ENCODE data around the gene ZSCAN16.
"Not testable (repeated sequence)": the region's sequence is repeated elsewhere in the genome, so short reads cannot be mapped to it uniquely, and the experiment has no call there.

The ZSCAN16 gene

GRCh38 chr6:28115799-28116198, 8.6 kb upstream of the ZSCAN16 start:
- ATAC-seq, result no peak
- H3K4me3 Mint-ChIP-seq, result no peak overlapping the region
- DNase-seq (ENCODE audit: low spot score in 2 of 2), result no peak
- H3K27ac Mint-ChIP-seq, result no peak overlapping the region
- peaks cover 53% of the 10 kb centered on the region for H3K36me3 Mint-ChIP-seq
- H3K4me1 Mint-ChIP-seq, result no peaks in the 10 kb centered on the region
- no peaks in the 10 kb centered on the region for H3K9me3 Mint-ChIP-seq

GRCh38 chr6:28117386-28118050, 6.9 kb upstream of the ZSCAN16 start:
- Mint-ChIP-seq H3K4me3 (no peak overlapping the region), H3K27ac (no peak overlapping the region), H3K36me3 (peaks cover 70% of the 10 kb centered on the region), H3K4me1 (no peaks in the 10 kb centered on the region), H3K9me3 (no peaks in the 10 kb centered on the region)
- DNase-seq (ENCODE audit: low spot score in 2 of 2) (no peak), ATAC-seq (no peak)

- no peak overlapping the region for H3K27ac Mint-ChIP-seq
- H3K4me1 Mint-ChIP-seq, result peaks cover 4% of the 10 kb centered on the region
- H3K36me3 Mint-ChIP-seq, result peaks cover 77% of the 10 kb centered on the region
- ATAC-seq (no peak), DNase-seq (ENCODE audit: low spot score in 2 of 2) (no peak)
- H3K9me3 Mint-ChIP-seq, result no peaks in the 10 kb centered on the region
- no peak overlapping the region for H3K4me3 Mint-ChIP-seq
These were observed 6.2 kb upstream of the ZSCAN16 start for GRCh38 chr6:28118217-28118616.

GRCh38 chr6:28121876-28122275, 2.5 kb upstream of the ZSCAN16 start:
- H3K36me3 Mint-ChIP-seq, result peaks cover 75% of the 10 kb centered on the region
- H3K4me3 Mint-ChIP-seq, result no peak overlapping the region
- no peak overlapping the region for H3K27ac Mint-ChIP-seq
- peaks cover 31% of the 10 kb centered on the region for H3K4me1 Mint-ChIP-seq
- H3K9me3 Mint-ChIP-seq, result no peaks in the 10 kb centered on the region
- DNase-seq (ENCODE audit: low spot score in 2 of 2), result no peak
- no peak for ATAC-seq

- ATAC-seq; H3K4me3 Mint-ChIP-seq; DNase-seq (ENCODE audit: low spot score in 2 of 2); H3K27ac Mint-ChIP-seq; H3K9me3 Mint-ChIP-seq: not testable (repeated sequence)
- Mint-ChIP-seq H3K4me1 (peaks cover 31% of the 10 kb centered on the region), H3K36me3 (peaks cover 75% of the 10 kb centered on the region)
These were observed 2.1 kb upstream of the ZSCAN16 start for GRCh38 chr6:28122283-28122682.

GRCh38 chr6:28124971-28125353, 553 bp downstream of the ZSCAN16 start:
- H3K36me3 Mint-ChIP-seq, result peaks cover 70% of the 10 kb centered on the region
- H3K4me1 Mint-ChIP-seq, result peaks cover 46% of the 10 kb centered on the region
- peak overlapping the region; percentile 86 for H3K4me3 Mint-ChIP-seq
- ATAC-seq (no peak), DNase-seq (ENCODE audit: low spot score in 2 of 2) (no peak)
- no peaks in the 10 kb centered on the region for H3K9me3 Mint-ChIP-seq
- peak overlapping the region; percentile 87 for H3K27ac Mint-ChIP-seq

DNA sequence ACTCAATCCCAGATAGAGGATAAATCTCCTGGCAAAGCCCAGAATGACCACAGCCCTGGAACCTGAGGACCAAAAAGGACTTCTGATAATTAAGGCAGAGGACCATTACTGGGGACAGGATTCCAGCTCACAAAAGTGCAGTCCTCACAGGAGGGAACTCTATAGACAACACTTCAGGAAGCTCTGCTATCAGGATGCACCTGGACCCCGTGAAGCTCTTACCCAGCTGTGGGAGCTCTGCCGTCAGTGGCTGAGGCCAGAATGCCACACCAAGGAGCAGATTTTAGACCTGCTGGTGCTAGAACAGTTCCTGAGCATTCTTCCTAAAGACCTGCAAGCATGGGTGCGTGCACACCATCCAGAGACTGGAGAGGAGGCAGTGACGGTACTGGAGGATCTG, 992 bp downstream of the ZSCAN16 start:
- H3K36me3 Mint-ChIP-seq, result peaks cover 70% of the 10 kb centered on the region
- no peaks in the 10 kb centered on the region for H3K9me3 Mint-ChIP-seq
- no peak for ATAC-seq
- peaks cover 48% of the 10 kb centered on the region for H3K4me1 Mint-ChIP-seq
- peak overlapping the region; percentile 86 for H3K4me3 Mint-ChIP-seq
- no peak for DNase-seq (ENCODE audit: low spot score in 2 of 2)
- H3K27ac Mint-ChIP-seq, result peak overlapping the region; percentile 87

- H3K9me3 Mint-ChIP-seq, result no peaks in the 10 kb centered on the region
- peaks cover 61% of the 10 kb centered on the region for H3K4me1 Mint-ChIP-seq
- H3K27ac Mint-ChIP-seq, result peak overlapping the region; percentile 30
- no peak overlapping the region for H3K4me3 Mint-ChIP-seq
- peaks cover 63% of the 10 kb centered on the region for H3K36me3 Mint-ChIP-seq
- DNase-seq (ENCODE audit: low spot score in 2 of 2) (no peak), ATAC-seq (no peak)
These were observed 9.6 kb downstream of the ZSCAN16 start for GRCh38 chr6:28134015-28134414.

- H3K27ac Mint-ChIP-seq, result peak overlapping the region; percentile 30
These were observed 10.3 kb downstream of the ZSCAN16 start for GRCh38 chr6:28134716-28135115.

DNA sequence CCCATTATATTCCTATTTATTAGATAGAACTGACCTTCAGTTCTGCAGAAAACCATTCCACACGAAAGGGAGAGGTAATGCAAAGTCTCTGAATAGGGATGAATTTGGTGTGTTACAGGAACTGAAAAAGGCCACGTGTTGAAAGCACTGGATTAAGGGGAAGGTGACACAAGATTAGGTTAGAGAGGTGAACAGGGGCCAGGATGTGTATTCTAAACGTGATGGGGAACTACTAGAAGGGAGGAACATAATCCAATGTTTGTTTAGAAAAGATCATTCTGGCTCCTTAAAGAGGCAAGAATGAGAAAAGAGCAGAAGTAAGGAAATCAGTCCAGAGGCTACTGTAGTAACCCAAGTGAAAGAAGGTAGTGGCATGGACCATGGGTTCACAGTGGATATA, 11.0 kb downstream of the ZSCAN16 start:
- Mint-ChIP-seq H3K4me3 (peak overlapping the region; percentile 93), H3K4me1 (peaks cover 58% of the 10 kb centered on the region), H3K9me3 (no peaks in the 10 kb centered on the region), H3K36me3 (peaks cover 49% of the 10 kb centered on the region), H3K27ac (peak overlapping the region; percentile 99)
- DNase-seq (ENCODE audit: low spot score in 2 of 2) (no peak), ATAC-seq (no peak)

More at GRCh38 chr6:28134716-28135115, 10.3 kb downstream of the ZSCAN16 start:
- DNase-seq (ENCODE audit: low spot score in 2 of 2) (no peak), ATAC-seq (no peak)
- peaks cover 56% of the 10 kb centered on the region for H3K36me3 Mint-ChIP-seq
- no peak overlapping the region for H3K4me3 Mint-ChIP-seq
- H3K4me1 Mint-ChIP-seq, result peaks cover 56% of the 10 kb centered on the region
- H3K9me3 Mint-ChIP-seq, result no peaks in the 10 kb centered on the region

GRCh38 chr6:28136585-28137504, 12.4 kb downstream of the ZSCAN16 start:
- Mint-ChIP-seq H3K27ac (peak overlapping the region; percentile 99), H3K9me3 (no peaks in the 10 kb centered on the region), H3K36me3 (peaks cover 45% of the 10 kb centered on the region), H3K4me3 (peak overlapping the region; percentile 93), H3K4me1 (peaks cover 68% of the 10 kb centered on the region)
- DNase-seq (ENCODE audit: low spot score in 2 of 2) (peak; percentile 69 to 91), ATAC-seq (peak; percentile 74)

DNA sequence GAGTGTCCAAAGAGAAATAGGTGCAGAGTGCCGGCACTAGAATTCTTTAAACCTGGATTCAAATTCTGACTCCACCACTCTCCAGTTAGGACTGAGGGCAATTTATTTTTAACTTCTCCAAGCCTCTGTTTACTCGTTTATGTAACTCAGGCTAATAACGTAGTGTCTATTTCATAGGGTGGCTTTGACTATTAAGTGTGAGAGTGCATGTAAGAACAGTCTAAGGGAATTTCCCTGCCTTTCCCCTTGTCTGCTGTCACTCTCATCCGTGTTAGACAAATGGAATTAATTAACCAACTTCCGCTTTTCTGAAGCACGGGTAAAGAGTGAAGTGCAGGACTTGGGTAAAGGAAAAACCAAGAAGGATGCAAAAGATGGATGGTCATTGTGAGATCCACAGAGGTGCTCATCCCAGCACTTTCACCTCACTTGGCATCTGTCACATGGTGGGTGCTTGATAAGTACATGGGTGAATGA, 13.1 kb downstream of the ZSCAN16 start:
- peak; percentile 71 for ATAC-seq
- no peaks in the 10 kb centered on the region for H3K9me3 Mint-ChIP-seq

GRCh38 chr6:28139860-28140543, 15.6 kb downstream of the ZSCAN16 start:
- Mint-ChIP-seq H3K4me3 (peak overlapping the region; percentile 94), H3K36me3 (peaks cover 37% of the 10 kb centered on the region), H3K4me1 (peaks cover 61% of the 10 kb centered on the region), H3K27ac (peak overlapping the region; percentile 93), H3K9me3 (no peaks in the 10 kb centered on the region)
- ATAC-seq, result no peak
- no peak for DNase-seq (ENCODE audit: low spot score in 2 of 2)

More for the DNA sequence above, 13.1 kb downstream of the ZSCAN16 start:
- Mint-ChIP-seq H3K4me3 (peak overlapping the region; percentile 93), H3K27ac (peak overlapping the region; percentile 99), H3K36me3 (peaks cover 46% of the 10 kb centered on the region), H3K4me1 (peaks cover 66% of the 10 kb centered on the region)
- DNase-seq (ENCODE audit: low spot score in 2 of 2), result peak; percentile 14 to 58

GRCh38 chr6:28140616-28141015, 16.2 kb downstream of the ZSCAN16 start:
- peaks cover 43% of the 10 kb centered on the region for H3K36me3 Mint-ChIP-seq
- no peaks in the 10 kb centered on the region for H3K9me3 Mint-ChIP-seq
- ATAC-seq (no peak), DNase-seq (ENCODE audit: low spot score in 2 of 2) (no peak)
- H3K27ac Mint-ChIP-seq, result peak overlapping the region; percentile 93
- peaks cover 55% of the 10 kb centered on the region for H3K4me1 Mint-ChIP-seq
- peak overlapping the region; percentile 94 for H3K4me3 Mint-ChIP-seq

All from stimulated activated effector memory CD8-positive, alpha-beta T cell treated with anti-CD3 and anti-CD28 coated beads, Interleukin-12 subunit alpha, Interleukin-12 subunit beta, amount 100 ng/mL, for 72 hours (primary cell).